ENCODE data around the gene PRDM13.

DNA sequence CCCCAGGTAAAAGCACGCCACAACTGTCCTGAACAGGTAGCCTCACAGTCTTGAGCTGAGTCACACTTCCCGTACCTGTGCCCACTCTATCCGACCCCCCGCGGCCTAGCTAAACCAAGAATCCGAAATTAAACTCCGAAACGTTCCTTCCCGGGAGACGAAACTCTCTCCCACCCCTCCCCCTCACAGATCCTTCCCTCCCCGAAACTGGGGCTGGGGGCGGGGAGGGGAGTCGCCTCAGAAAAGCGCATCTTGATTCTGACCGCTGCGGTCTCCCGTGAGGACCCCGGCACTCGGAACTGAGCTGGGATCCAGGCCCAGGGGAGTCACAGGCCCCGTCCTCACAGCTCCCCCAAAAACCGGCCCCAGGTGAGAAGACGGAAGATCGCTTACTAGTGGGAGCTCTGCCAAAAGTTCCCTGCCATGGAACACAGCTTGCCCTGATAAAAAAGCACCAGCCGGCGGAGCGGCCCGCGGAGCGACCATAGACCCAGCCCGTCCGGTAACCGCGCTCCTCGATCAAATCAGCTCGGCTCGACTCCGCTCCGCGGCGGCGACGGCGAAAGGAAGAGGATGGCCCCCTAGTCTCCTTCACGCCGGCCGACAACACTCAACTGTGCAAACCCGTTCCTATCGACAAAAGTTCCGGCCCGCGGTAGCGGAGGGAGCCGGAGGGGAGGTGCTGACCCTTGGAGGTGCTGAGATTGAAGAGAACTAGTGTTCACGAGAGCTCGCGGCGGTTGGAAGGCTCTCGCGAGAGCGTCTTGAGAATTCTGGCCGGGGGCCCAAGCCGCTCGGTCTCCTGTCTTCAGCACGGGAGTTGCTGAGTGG, 38.3 kb upstream of the PRDM13 start, which contains the start of gene CCNC:
- TF ChIP-seq CTCF (IDR thresholded peaks at IDR 0.05), result no peak
- peak; percentile 68 to 86 for TF ChIP-seq POLR2A (IDR thresholded peaks at IDR 0.05)

All from adrenal gland (tissue), 5 donors.